ENCODE results near the gene PRR20D. TPM values are rescaled to one million over a fixed set of nuclear protein-coding genes. Genes with fewer than 3 reads are reported as not detected.

The PRR20D gene
- total RNA-seq, 4 donors from 2014 or later = not detected

DNA sequence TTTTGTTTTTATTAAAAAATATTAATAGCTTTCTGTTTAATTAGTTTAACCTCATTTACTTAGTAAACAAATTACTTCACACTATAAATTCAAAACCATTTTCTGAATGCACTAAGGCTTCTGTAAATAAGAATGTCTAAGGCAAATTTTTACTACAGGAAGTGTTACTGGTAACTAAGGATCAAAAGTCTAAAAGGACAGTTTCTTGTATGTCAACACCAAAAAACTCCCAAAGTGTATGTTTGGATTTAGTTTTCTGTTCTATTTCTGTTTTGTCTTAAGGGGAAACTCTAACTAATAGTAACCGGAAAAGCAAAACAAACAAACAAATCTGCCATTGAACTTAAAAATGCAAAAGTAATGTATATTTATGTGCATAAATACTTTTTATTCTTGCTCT lies 31.2 kb downstream of the PRR20D start:
- TF ChIP-seq POLR2A (IDR thresholded peaks at IDR 0.05) (no peak), EP300 (IDR thresholded peaks at IDR 0.05) (no peak), POLR2AphosphoS5 (IDR thresholded peaks at IDR 0.05) (no peak)
- TF ChIP-seq, protein P1, sequence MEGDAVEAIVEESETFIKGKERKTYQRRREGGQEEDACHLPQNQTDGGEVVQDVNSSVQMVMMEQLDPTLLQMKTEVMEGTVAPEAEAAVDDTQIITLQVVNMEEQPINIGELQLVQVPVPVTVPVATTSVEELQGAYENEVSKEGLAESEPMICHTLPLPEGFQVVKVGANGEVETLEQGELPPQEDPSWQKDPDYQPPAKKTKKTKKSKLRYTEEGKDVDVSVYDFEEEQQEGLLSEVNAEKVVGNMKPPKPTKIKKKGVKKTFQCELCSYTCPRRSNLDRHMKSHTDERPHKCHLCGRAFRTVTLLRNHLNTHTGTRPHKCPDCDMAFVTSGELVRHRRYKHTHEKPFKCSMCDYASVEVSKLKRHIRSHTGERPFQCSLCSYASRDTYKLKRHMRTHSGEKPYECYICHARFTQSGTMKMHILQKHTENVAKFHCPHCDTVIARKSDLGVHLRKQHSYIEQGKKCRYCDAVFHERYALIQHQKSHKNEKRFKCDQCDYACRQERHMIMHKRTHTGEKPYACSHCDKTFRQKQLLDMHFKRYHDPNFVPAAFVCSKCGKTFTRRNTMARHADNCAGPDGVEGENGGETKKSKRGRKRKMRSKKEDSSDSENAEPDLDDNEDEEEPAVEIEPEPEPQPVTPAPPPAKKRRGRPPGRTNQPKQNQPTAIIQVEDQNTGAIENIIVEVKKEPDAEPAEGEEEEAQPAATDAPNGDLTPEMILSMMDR (IDR thresholded peaks at IDR 0.05) = no peak
- H3K4me1 ChIP-seq = no peaks in the 10 kb centered on the region
- no peak overlapping the region for H3K4me3 ChIP-seq
- no peaks in the 10 kb centered on the region for H3K27me3 ChIP-seq
- H3K27ac ChIP-seq = no peak overlapping the region
- ATAC-seq = no peak
- WGBS, 2 donors (ENCODE audit: low coverage in 1 of 2) = 62 to 92% methylated on average over 1 of the region's 1 CpG
- no peaks in the 10 kb centered on the region for H3K36me3 ChIP-seq
- no peaks in the 10 kb centered on the region for H3K9me3 ChIP-seq

- H3K27ac ChIP-seq = no peak overlapping the region
- H3K27me3 ChIP-seq = no peaks in the 10 kb centered on the region
- no peak for ATAC-seq
- 64 to 83% methylated on average over 1 of the region's 1 CpG for WGBS, 2 donors (ENCODE audit: low coverage in 1 of 2)
- H3K36me3 ChIP-seq = no peaks in the 10 kb centered on the region
- H3K9me3 ChIP-seq = no peaks in the 10 kb centered on the region
- no peak overlapping the region for H3K4me3 ChIP-seq
- TF ChIP-seq POLR2A (IDR thresholded peaks at IDR 0.05) (no peak), EP300 (IDR thresholded peaks at IDR 0.05) (no peak), POLR2AphosphoS5 (IDR thresholded peaks at IDR 0.05) (no peak)
- TF ChIP-seq, protein P1 (IDR thresholded peaks at IDR 0.05) = no peak
- H3K4me1 ChIP-seq = no peaks in the 10 kb centered on the region
These were observed 52.6 kb downstream of the PRR20D start for GRCh38 chr13:57212989-57213388.

Small RNA genes within 50 kb of the gene (small RNA-seq; reads per million reads assigned to genes)
- gene PRR20FP = 0 reads per million in 4 donors

Other genes with a start within 250 kb of the PRR20D start
- gene PRR20A, start 19.7 kb upstream of the PRR20D start, total RNA-seq = not detected
- gene PRR20B, start 13.1 kb upstream of the PRR20D start, total RNA-seq = not detected
- gene PRR20C, start 6.6 kb upstream of the PRR20D start, total RNA-seq = not detected
- gene PRR20E, start 6.6 kb downstream of the PRR20D start, total RNA-seq = not detected